Lower lobe of right lung (tissue), 2 donors: ENCODE measurements around the gene UBAP2L. TPM values are rescaled to one million over a fixed set of nuclear protein-coding genes. Genes with fewer than 3 reads are reported as not detected.

ENCODE experiments used
- ATAC-seq, 2 donors: fragments of 200-7000 bp; cut with Tn5 transposase; one replicate each; pipeline ENCODE4 v1.9.1; 2020 to 2022; ENCODE audit warnings: mild to moderate bottlenecking in 2 of 2, moderate library complexity in 2 of 2
- DNase-seq: peaks from one replicate; pipeline ENCODE4 v3.0.0-alpha.2; 2020
- H3K27ac ChIP-seq: fragments of 200-600 bp; one replicate; pipeline ENCODE4 v1.8.0; 2022
- H3K27me3 ChIP-seq: fragments of 200-600 bp; one replicate; pipeline ENCODE4 v1.8.0; 2022; ENCODE audit warnings: low read depth
- H3K36me3 ChIP-seq: fragments of 200-600 bp; one replicate; pipeline ENCODE4 v1.8.0; 2022; ENCODE audit warnings: mild to moderate bottlenecking
- H3K4me1 ChIP-seq: fragments of 200-600 bp; one replicate; pipeline ENCODE4 v1.8.0; 2022
- H3K4me3 ChIP-seq: fragments of 200-600 bp; one replicate; pipeline ENCODE4 v1.8.0; 2022; ENCODE audit warnings: mild to moderate bottlenecking
- H3K9me3 ChIP-seq: fragments of 200-600 bp; one replicate; pipeline ENCODE4 v1.8.0; 2022
- CTCF ChIP-seq: fragments of 200-600 bp; IDR thresholded peaks from one replicate; pipeline ENCODE4 v1.8.0; 2022; ENCODE audit warnings: antibody characterized with exemption, mild to moderate bottlenecking
- intact Hi-C: fragments of 100-400 bp; cut with DNase I; formaldehyde crosslinking; loops from one replicate; pipeline ENCODE4 v1.11.0; 2022
- total RNA-seq: library from RNA; stranded (reverse); fragmentation: NEBNext Ultra II Directional; extraction: Animal tissue kit (Norgen Biotek cat#: 25700); gene quantifications from one replicate; pipeline ENCODE4 v1.2.1, GENCODE V29; 2021
- donor health status: DM: no; HTN: yes; CAD: no; lungs with severe emphysema.

The UBAP2L gene
- total RNA-seq, 1 donor from 2014 or later, result 142 TPM

GRCh38 chr1:154183046-154183915 lies 37.5 kb upstream of the UBAP2L start:
- TF ChIP-seq CTCF, result no peak
- DNase-seq (peak; percentile 97), ATAC-seq (peak; percentile 95 to 96)
- intact Hi-C loops, result no loop called here
- H3K4me3 ChIP-seq, result peak overlapping the region; percentile 99
- peak overlapping the region; percentile 97 for H3K27ac ChIP-seq
- H3K36me3 ChIP-seq, result peaks cover 14% of the 10 kb centered on the region
- peaks cover 41% of the 10 kb centered on the region for H3K4me1 ChIP-seq
- no peaks in the 10 kb centered on the region for H3K9me3 ChIP-seq
- H3K27me3 ChIP-seq, result no peaks in the 10 kb centered on the region

GRCh38 chr1:154186177-154186576 lies 34.6 kb upstream of the UBAP2L start:
- no peak overlapping the region for H3K27ac ChIP-seq
- ATAC-seq, result no peak

GRCh38 chr1:154186852-154187501 lies 33.8 kb upstream of the UBAP2L start:
- peaks cover 6% of the 10 kb centered on the region for H3K4me1 ChIP-seq
- H3K4me3 ChIP-seq, result no peak overlapping the region
- no peak for TF ChIP-seq CTCF
- no peak overlapping the region for H3K27ac ChIP-seq
- DNase-seq, result no peak
- intact Hi-C loops, result no loop called here
- H3K9me3 ChIP-seq, result no peaks in the 10 kb centered on the region
- no peak for ATAC-seq
- H3K36me3 ChIP-seq, result no peaks in the 10 kb centered on the region
- no peaks in the 10 kb centered on the region for H3K27me3 ChIP-seq

More at GRCh38 chr1:154186177-154186576, 34.6 kb upstream of the UBAP2L start:
- Histone ChIP-seq H3K4me1 (peaks cover 12% of the 10 kb centered on the region), H3K4me3 (no peak overlapping the region), H3K36me3 (no peaks in the 10 kb centered on the region), H3K9me3 (no peaks in the 10 kb centered on the region), H3K27me3 (no peaks in the 10 kb centered on the region)
- DNase-seq, result peak; percentile 73
- intact Hi-C loops, result no loop called here
- TF ChIP-seq CTCF, result peak; percentile 57

GRCh38 chr1:154190550-154190949 lies 30.2 kb upstream of the UBAP2L start:
- Histone ChIP-seq H3K9me3 (no peaks in the 10 kb centered on the region), H3K4me1 (no peaks in the 10 kb centered on the region), H3K27ac (no peak overlapping the region), H3K36me3 (no peaks in the 10 kb centered on the region), H3K27me3 (no peaks in the 10 kb centered on the region), H3K4me3 (no peak overlapping the region)
- DNase-seq (no peak), ATAC-seq (no peak)
- no peak for TF ChIP-seq CTCF
- intact Hi-C loops, result no loop called here

- no peak for ATAC-seq
- no peaks in the 10 kb centered on the region for H3K9me3 ChIP-seq
- H3K27me3 ChIP-seq, result no peaks in the 10 kb centered on the region
- TF ChIP-seq CTCF, result no peak
- intact Hi-C loops, result no loop called here
- H3K36me3 ChIP-seq, result no peaks in the 10 kb centered on the region
- DNase-seq, result no peak
- H3K4me3 ChIP-seq, result no peak within 1 kb of the TSS
- H3K27ac ChIP-seq, result no peak within 1 kb of the TSS
- H3K4me1 ChIP-seq, result no peaks in the 10 kb centered on the region
Measured at GRCh38 chr1:154191990-154192461, 28.7 kb upstream of the UBAP2L start, which contains the start of gene TPM3. TPM3 (minus strand) TSS chr1:154192100; CDS start chr1:154192018, 82 bp downstream.
